Muscle of arm (tissue), 12 donors: ENCODE measurements around the gene INHBC. TPM values are rescaled to one million over a fixed set of nuclear protein-coding genes. Genes with fewer than 3 reads are reported as not detected.

Source experiments
- DNase-seq: peaks from one replicate; pipeline ENCODE4 v3.0.0-alpha.2; 2013
- polyA plus RNA-seq, 12 donors: library from polyadenylated mRNA; unstranded; fragments of 120-200 nt; gene quantifications; one replicate each; pipeline ENCODE4 v1.2.1, GENCODE V29; 2013; ENCODE audit not compliant: insufficient read length in 12 of 12

Gene INHBC
- polyA plus RNA-seq, 12 donors: 0.07 to 0.33 (median 0.15) TPM; not detected in 4

GRCh38 chr12:57467915-57468314 lies 33.3 kb downstream of the INHBC start:
- DNase-seq: no peak

- no peak for DNase-seq
Observed at GRCh38 chr12:57469296-57470164, 34.9 kb downstream of the INHBC start.

GRCh38 chr12:57470286-57470969 lies 35.8 kb downstream of the INHBC start:
- DNase-seq: no peak

GRCh38 chr12:57470970-57471656 lies 36.5 kb downstream of the INHBC start:
- no peak for DNase-seq

GRCh38 chr12:57471661-57472060 lies 37.1 kb downstream of the INHBC start:
- no peak for DNase-seq

- no peak for DNase-seq
Observed at GRCh38 chr12:57472391-57472790, 37.8 kb downstream of the INHBC start.

- no peak for DNase-seq
Observed at GRCh38 chr12:57473392-57473791, 38.8 kb downstream of the INHBC start.

- DNase-seq: no peak
Observed at GRCh38 chr12:57473886-57474285, 39.3 kb downstream of the INHBC start.

- no peak for DNase-seq
Observed at GRCh38 chr12:57474430-57474829, 39.8 kb downstream of the INHBC start.

GRCh38 chr12:57474862-57475261 lies 40.3 kb downstream of the INHBC start:
- DNase-seq: no peak

- DNase-seq: no peak
Observed at GRCh38 chr12:57475271-57476161, 40.9 kb downstream of the INHBC start.

- DNase-seq: no peak
Observed at GRCh38 chr12:57476162-57476992, 41.8 kb downstream of the INHBC start.

- DNase-seq: no peak
Observed at GRCh38 chr12:57476993-57477709, 42.6 kb downstream of the INHBC start.

- DNase-seq: no peak
Observed at GRCh38 chr12:57477710-57478681, 43.4 kb downstream of the INHBC start.

- DNase-seq: no peak
Observed at GRCh38 chr12:57479043-57479375, 44.4 kb downstream of the INHBC start.

- no peak for DNase-seq
Observed at GRCh38 chr12:57479376-57480115, 45.0 kb downstream of the INHBC start, which contains the start of gene ARHGAP9. Gene ARHGAP9 (minus strand): TSS chr12:57479866. CDS start chr12:57479406, 460 bp downstream.

GRCh38 chr12:57481671-57482070 lies 47.1 kb downstream of the INHBC start:
- DNase-seq: no peak

- no peak for DNase-seq
Observed at GRCh38 chr12:57483466-57483865, 48.9 kb downstream of the INHBC start.
